ENCODE data around the gene TMC1.

Gene TMC1

DNA sequence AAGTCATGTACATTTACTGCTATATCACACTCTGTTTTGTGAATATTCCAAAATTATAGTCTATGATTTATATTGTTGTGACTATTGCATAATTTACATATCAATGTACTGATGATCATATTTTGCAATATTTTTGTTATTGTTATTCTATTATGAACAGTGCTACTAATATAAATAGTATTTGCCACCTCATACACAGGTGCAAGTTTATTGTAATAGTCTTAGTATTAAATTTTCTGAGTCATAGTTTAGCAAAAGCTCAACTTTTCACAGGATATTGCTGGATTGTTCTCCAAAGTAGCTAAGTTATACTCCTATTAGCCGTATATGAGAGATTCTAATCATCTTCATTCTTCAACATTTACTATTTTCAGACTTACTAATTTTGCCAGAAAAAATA, 124.7 kb downstream of the TMC1 start:
- TF ChIP-seq EZH2phosphoT487 (IDR thresholded peaks at IDR 0.05; ENCODE audit: borderline replicate concordance) = no peak
- TF ChIP-seq, protein P1, sequence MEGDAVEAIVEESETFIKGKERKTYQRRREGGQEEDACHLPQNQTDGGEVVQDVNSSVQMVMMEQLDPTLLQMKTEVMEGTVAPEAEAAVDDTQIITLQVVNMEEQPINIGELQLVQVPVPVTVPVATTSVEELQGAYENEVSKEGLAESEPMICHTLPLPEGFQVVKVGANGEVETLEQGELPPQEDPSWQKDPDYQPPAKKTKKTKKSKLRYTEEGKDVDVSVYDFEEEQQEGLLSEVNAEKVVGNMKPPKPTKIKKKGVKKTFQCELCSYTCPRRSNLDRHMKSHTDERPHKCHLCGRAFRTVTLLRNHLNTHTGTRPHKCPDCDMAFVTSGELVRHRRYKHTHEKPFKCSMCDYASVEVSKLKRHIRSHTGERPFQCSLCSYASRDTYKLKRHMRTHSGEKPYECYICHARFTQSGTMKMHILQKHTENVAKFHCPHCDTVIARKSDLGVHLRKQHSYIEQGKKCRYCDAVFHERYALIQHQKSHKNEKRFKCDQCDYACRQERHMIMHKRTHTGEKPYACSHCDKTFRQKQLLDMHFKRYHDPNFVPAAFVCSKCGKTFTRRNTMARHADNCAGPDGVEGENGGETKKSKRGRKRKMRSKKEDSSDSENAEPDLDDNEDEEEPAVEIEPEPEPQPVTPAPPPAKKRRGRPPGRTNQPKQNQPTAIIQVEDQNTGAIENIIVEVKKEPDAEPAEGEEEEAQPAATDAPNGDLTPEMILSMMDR (conservative IDR thresholded peaks at IDR 0.05; ENCODE audit: low read length) = no peak

DNA sequence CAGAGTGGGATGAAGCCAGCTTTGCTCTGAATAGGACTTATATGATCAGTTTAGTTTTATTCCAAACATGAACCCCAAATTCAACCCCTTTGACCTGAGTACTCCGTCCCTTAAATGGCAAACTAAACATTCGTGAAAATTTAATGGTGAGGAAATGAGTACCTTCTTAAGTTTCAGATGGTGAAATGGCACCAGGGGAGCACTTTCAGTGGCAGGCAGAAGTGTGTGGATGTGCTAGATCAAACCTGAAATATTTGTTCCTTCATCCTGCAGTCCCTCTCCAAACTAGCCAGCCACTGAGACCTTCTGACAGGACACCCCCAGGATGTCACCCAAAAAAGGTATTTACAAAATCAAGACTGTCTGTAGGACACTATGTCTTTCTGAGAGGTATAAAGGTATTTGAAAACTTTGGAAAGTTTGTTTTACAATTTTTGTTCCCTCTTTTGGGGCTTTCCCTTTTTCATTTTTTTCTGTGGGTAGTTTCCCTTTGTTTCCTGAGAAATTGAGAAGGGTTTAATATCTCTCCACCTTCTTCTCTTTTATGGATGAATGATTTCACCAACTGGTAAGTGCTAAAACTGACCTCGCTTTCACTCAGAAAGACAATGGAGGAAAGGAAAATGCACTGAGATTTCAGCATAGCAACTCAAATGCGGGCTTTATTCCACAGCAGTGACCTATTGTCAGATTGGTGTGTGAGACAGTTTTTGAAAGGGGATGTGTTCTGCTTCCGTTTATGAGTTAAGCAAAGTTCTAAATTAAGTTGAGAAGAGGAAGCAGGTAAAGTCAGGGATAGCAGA, 127.1 kb downstream of the TMC1 start:
- H3K4me3 ChIP-seq (ENCODE audit: low read length, poor library complexity, severe bottlenecking) = no peak overlapping the region
- no peaks in the 10 kb centered on the region for H3K36me3 ChIP-seq (ENCODE audit: insufficient read depth, low read length)
- H4K20me1 ChIP-seq (ENCODE audit: insufficient read depth, low read length, poor library complexity, severe bottlenecking) = no peaks in the 10 kb centered on the region
- H3K9ac ChIP-seq (ENCODE audit: low read depth, low read length, poor library complexity, severe bottlenecking) = no peak overlapping the region
- H3K9me3 ChIP-seq (ENCODE audit: insufficient read depth, low read depth, low read length) = no peaks in the 10 kb centered on the region
- H3K27me3 ChIP-seq (ENCODE audit: insufficient read depth, low read length, poor library complexity, severe bottlenecking) = no peaks in the 10 kb centered on the region
- H3K4me2 ChIP-seq (ENCODE audit: low read depth, low read length, poor library complexity, severe bottlenecking) = no peak overlapping the region
- H3F3A ChIP-seq (ENCODE audit: low read depth) = no peaks in the 10 kb centered on the region
- no peaks in the 10 kb centered on the region for H3K4me1 ChIP-seq (ENCODE audit: insufficient read depth, low read length, poor library complexity, severe bottlenecking)
- H2AFZ ChIP-seq (ENCODE audit: low read length) = no peak overlapping the region
- H3K9me2 ChIP-seq (replicated peaks; ENCODE audit: low read depth, low read length) = no peaks in the 10 kb centered on the region
- H3K79me2 ChIP-seq (ENCODE audit: insufficient read depth, low read length) = no peaks in the 10 kb centered on the region
- no peak for TF ChIP-seq EZH2phosphoT487 (IDR thresholded peaks at IDR 0.05; ENCODE audit: borderline replicate concordance)
- TF ChIP-seq, protein P1 (conservative IDR thresholded peaks at IDR 0.05; ENCODE audit: low read length) = no peak

More for the DNA sequence above, 124.7 kb downstream of the TMC1 start:
- Histone ChIP-seq H3K4me1 (ENCODE audit: insufficient read depth, low read length, poor library complexity, severe bottlenecking) (no peaks in the 10 kb centered on the region), H3F3A (ENCODE audit: low read depth) (no peaks in the 10 kb centered on the region), H3K9ac (ENCODE audit: low read depth, low read length, poor library complexity, severe bottlenecking) (no peak overlapping the region), H3K9me3 (ENCODE audit: insufficient read depth, low read depth, low read length) (no peaks in the 10 kb centered on the region), H3K4me2 (ENCODE audit: low read depth, low read length, poor library complexity, severe bottlenecking) (no peak overlapping the region), H3K79me2 (ENCODE audit: insufficient read depth, low read length) (no peaks in the 10 kb centered on the region), H2AFZ (ENCODE audit: low read length) (no peak overlapping the region), H3K27me3 (ENCODE audit: insufficient read depth, low read length, poor library complexity, severe bottlenecking) (no peaks in the 10 kb centered on the region), H3K4me3 (ENCODE audit: low read length, poor library complexity, severe bottlenecking) (no peak overlapping the region), H3K36me3 (ENCODE audit: insufficient read depth, low read length) (no peaks in the 10 kb centered on the region), H4K20me1 (ENCODE audit: insufficient read depth, low read length, poor library complexity, severe bottlenecking) (no peaks in the 10 kb centered on the region), H3K9me2 (replicated peaks; ENCODE audit: low read depth, low read length) (no peaks in the 10 kb centered on the region)

DNA sequence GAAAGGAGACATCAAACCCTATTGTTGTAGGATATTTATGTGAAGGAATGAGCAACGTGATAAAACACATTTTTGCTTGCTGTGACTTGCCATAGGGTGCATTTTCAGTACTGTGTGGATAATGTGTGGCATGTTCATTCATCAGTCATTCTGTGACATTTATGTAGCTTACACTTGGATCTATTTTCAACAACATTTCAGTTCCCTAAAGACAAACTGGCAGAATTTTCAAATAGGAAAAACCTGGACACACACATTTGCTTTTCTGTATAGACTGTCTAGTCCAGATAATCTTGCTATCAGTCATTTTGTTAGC, 127.7 kb downstream of the TMC1 start:
- Histone ChIP-seq H2AFZ (ENCODE audit: low read length) (no peak overlapping the region), H3K4me1 (ENCODE audit: insufficient read depth, low read length, poor library complexity, severe bottlenecking) (no peaks in the 10 kb centered on the region), H3K4me2 (ENCODE audit: low read depth, low read length, poor library complexity, severe bottlenecking) (no peak overlapping the region), H3K36me3 (ENCODE audit: insufficient read depth, low read length) (no peaks in the 10 kb centered on the region), H3F3A (ENCODE audit: low read depth) (no peaks in the 10 kb centered on the region), H3K27me3 (ENCODE audit: insufficient read depth, low read length, poor library complexity, severe bottlenecking) (no peaks in the 10 kb centered on the region), H3K9me3 (ENCODE audit: insufficient read depth, low read depth, low read length) (no peaks in the 10 kb centered on the region), H3K9ac (ENCODE audit: low read depth, low read length, poor library complexity, severe bottlenecking) (no peak overlapping the region), H3K4me3 (ENCODE audit: low read length, poor library complexity, severe bottlenecking) (no peak overlapping the region), H4K20me1 (ENCODE audit: insufficient read depth, low read length, poor library complexity, severe bottlenecking) (no peaks in the 10 kb centered on the region), H3K79me2 (ENCODE audit: insufficient read depth, low read length) (no peaks in the 10 kb centered on the region), H3K9me2 (replicated peaks; ENCODE audit: low read depth, low read length) (no peaks in the 10 kb centered on the region)
- TF ChIP-seq, protein P1 (conservative IDR thresholded peaks at IDR 0.05; ENCODE audit: low read length) = no peak
- TF ChIP-seq EZH2phosphoT487 (IDR thresholded peaks at IDR 0.05; ENCODE audit: borderline replicate concordance) = no peak
